ENCODE data around the gene BCO2. TPM values are rescaled to one million over a fixed set of nuclear protein-coding genes. Genes with fewer than 3 reads are reported as not detected.
A peak's percentile ranks its signal among the peaks of the same experiment; 100 is the strongest.

Gene BCO2
- total RNA-seq (0.81 TPM), polyA plus RNA-seq (not detected)

DNA sequence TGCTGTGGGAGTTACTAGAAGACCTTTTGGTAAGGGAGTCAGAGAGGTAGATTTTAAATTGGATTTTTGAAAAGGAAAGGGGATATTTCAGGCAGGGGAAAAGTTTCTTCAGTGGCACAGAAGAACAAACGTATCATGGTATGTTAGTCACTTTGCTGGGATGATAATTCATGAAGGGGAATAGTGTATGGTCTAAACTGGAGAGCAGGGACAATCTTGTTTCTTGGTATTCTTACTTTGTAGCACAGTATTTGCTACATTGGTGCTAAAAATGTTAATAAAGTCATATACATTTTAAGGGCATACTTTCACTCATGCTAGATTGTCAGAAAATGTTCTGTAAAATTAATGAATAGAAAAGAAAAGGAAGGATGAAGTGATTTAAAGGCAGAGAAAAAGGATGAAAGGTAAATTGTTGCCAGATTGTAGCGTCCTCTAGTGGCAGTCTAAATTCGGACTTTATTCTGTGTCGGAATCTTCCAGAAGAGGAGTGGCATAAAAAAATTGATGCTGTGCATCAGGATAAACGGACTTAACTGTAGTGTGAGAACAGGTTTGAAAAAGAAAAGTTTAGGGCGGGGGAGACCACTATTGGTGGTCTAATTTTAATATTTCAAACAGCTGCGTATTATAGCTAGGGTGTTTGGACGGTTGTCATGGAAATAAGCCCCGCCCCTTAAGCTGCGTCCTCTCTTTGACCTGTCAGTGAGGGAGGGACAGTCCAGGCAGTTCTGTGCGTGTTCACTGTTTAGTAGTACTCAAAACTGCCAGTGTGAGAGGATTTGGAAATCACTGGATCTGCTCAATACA is at the start of gene BCO2:
Gene BCO2, plus strand, starts transcription at position 724 of the 810 bp plus-strand sequence. CDS start 90 bp downstream, outside the sequence.
- H3K27ac Mint-ChIP-seq, result peak within 1 kb of the TSS in 1 of 3 donors; percentile 86
- ATAC-seq (ENCODE audit: low read depth in 2 of 2), result peak; percentile 45 to 46

DNA sequence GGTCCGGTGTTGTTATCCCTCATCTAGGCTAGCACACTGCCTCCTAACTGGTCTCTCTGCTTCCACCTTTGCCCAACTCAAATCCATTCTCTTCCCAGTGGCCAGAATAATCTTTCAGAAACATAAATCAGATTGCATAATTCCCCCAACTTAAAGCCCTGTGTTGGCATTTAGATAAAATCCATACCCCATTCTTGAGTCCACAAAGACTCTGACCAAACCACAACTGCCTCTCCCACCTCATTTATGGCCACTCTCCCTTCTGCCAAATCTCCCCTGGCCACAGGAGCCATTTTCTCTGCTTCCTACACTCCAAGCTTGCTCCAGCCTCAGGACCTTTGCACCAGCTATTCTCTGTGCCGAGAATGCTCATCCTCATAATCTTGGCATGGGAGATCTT is 48.3 kb upstream of the BCO2 start:
- Histone ChIP-seq H3K9me3 (ENCODE audit: control insufficient read depth in 2 of 2, low read length in 2 of 2) (no peaks in the 10 kb centered on the region), H3K27ac (ENCODE audit: insufficient read depth, low read length, poor library complexity, severe bottlenecking) (no peak overlapping the region), H3K36me3 (ENCODE audit: control insufficient read depth, insufficient read depth, low read length) (no peaks in the 10 kb centered on the region), H3K4me1 (ENCODE audit: control insufficient read depth, insufficient read depth, low read length, poor library complexity, severe bottlenecking) (no peaks in the 10 kb centered on the region), H3K27me3 (ENCODE audit: control insufficient read depth, insufficient read depth, low read length) (no peaks in the 10 kb centered on the region), H3K4me3 (ENCODE audit: low read depth, low read length) (no peak overlapping the region)
- DNase-seq (no peak), ATAC-seq (ENCODE audit: low read depth in 2 of 2) (no peak)
- Mint-ChIP-seq H3K4me1 (peaks cover 0 to 7% (median 0%) of the 10 kb centered on the region in 4 donors), H3K9me3 (peaks cover 0 to 2% (median 0%) of the 10 kb centered on the region in 7 donors), H3K27ac (no peak overlapping the region), H3K4me3 (no peak overlapping the region), H3K27me3 (no peaks in the 10 kb centered on the region), H3K36me3 (peaks cover 14% of the 10 kb centered on the region)

More for the DNA sequence above, at the start of gene BCO2:
- Histone ChIP-seq H3K36me3 (ENCODE audit: control insufficient read depth, insufficient read depth, low read length) (no peaks in the 10 kb centered on the region), H3K4me1 (ENCODE audit: control insufficient read depth, insufficient read depth, low read length, poor library complexity, severe bottlenecking) (peaks cover 5% of the 10 kb centered on the region), H3K9me3 (ENCODE audit: control insufficient read depth in 2 of 2, low read length in 2 of 2) (no peaks in the 10 kb centered on the region), H3K27me3 (ENCODE audit: control insufficient read depth, insufficient read depth, low read length) (peaks cover 23% of the 10 kb centered on the region), H3K4me3 (ENCODE audit: low read depth, low read length) (peak within 1 kb of the TSS; percentile 28), H3K27ac (ENCODE audit: insufficient read depth, low read length, poor library complexity, severe bottlenecking) (no peak within 1 kb of the TSS)
- peaks cover 7 to 12% (median 10%) of the 10 kb centered on the region in 4 donors for H3K4me1 Mint-ChIP-seq
- peak within 1 kb of the TSS; percentile 12 to 53 (median 28) for H3K4me3 Mint-ChIP-seq
- peak; percentile 2 to 41 (median 9) for DNase-seq
- peaks cover 35% of the 10 kb centered on the region for H3K27me3 Mint-ChIP-seq
- peaks cover 0 to 2% (median 0%) of the 10 kb centered on the region in 7 donors for H3K9me3 Mint-ChIP-seq
- H3K36me3 Mint-ChIP-seq, result no peaks in the 10 kb centered on the region

DNA sequence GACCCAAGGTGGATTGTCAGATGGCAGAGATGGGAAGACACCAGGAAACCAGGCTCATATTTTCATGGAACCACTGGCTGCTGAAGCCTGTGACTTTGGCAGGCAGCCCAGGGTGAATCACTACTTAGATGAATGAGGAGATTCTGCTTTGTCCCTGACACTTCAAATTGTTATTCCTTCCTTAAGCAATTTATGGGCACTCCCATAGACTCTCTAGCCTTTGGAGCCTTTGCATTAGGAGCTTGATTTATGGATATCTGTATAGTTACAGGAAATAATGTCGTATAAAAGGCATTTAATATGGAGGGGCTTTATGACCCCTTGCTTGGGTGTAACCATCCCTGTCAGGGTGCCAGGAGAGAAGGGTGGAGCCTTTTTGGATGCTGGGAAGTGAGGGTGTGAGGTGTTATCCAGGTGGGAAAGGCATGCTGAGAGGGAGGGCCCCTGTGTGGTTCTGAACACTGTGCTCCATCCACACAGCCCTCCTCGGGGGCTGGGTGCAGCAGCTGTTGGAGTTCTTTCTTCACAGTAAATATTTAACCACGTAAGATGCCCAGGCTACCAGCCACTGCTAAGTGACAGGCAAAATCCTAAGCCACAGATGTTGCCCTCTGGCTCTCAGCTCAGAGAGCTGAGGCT is 46.7 kb upstream of the BCO2 start:
- H3K27me3 Mint-ChIP-seq, result no peaks in the 10 kb centered on the region
- Histone ChIP-seq H3K4me3 (ENCODE audit: low read depth, low read length) (no peak overlapping the region), H3K27ac (ENCODE audit: insufficient read depth, low read length, poor library complexity, severe bottlenecking) (no peak overlapping the region), H3K9me3 (ENCODE audit: control insufficient read depth in 2 of 2, low read length in 2 of 2) (no peaks in the 10 kb centered on the region), H3K36me3 (ENCODE audit: control insufficient read depth, insufficient read depth, low read length) (no peaks in the 10 kb centered on the region), H3K27me3 (ENCODE audit: control insufficient read depth, insufficient read depth, low read length) (no peaks in the 10 kb centered on the region), H3K4me1 (ENCODE audit: control insufficient read depth, insufficient read depth, low read length, poor library complexity, severe bottlenecking) (no peaks in the 10 kb centered on the region)
- H3K9me3 Mint-ChIP-seq, result peaks cover 0 to 2% (median 0%) of the 10 kb centered on the region in 7 donors
- no peak overlapping the region for H3K4me3 Mint-ChIP-seq
- peaks cover 14% of the 10 kb centered on the region for H3K36me3 Mint-ChIP-seq
- DNase-seq, result no peak
- H3K27ac Mint-ChIP-seq, result no peak overlapping the region
- no peak for ATAC-seq (ENCODE audit: low read depth in 2 of 2)
- peaks cover 0 to 7% (median 0%) of the 10 kb centered on the region in 4 donors for H3K4me1 Mint-ChIP-seq

DNA sequence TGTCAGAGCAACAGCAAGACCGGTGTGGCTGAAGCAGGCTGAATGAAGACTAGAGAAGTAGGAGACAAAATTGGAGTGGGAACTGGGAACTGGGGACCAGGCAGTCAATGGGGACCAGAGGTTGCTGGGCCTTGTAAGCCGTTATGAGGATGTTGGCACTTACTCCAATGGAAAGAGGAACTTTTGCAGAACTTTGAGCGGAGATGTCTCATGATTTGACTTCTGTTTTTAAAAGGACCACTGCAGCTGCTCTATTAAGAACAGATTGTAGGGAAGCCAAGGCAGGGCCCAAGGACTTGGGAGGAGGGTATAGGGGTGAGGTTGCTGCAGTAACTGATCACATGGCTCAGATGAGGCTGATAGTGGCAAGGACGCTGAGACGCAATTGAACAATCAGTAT is 45.7 kb upstream of the BCO2 start:
- peaks cover 0 to 7% (median 0%) of the 10 kb centered on the region in 4 donors for H3K4me1 Mint-ChIP-seq

GRCh38 chr11:112132737-112133136 is 42.6 kb upstream of the BCO2 start:
- Mint-ChIP-seq H3K27me3 (peaks cover 4% of the 10 kb centered on the region), H3K27ac (no peak overlapping the region), H3K9me3 (peaks cover 0 to 3% (median 0%) of the 10 kb centered on the region in 7 donors), H3K36me3 (peaks cover 15% of the 10 kb centered on the region), H3K4me3 (no peak overlapping the region), H3K4me1 (peaks cover 0 to 7% (median 0%) of the 10 kb centered on the region in 4 donors)
- no peak for ATAC-seq (ENCODE audit: low read depth in 2 of 2)
- H3K4me3 ChIP-seq (ENCODE audit: low read depth, low read length), result no peak overlapping the region
- no peaks in the 10 kb centered on the region for H3K9me3 ChIP-seq (ENCODE audit: control insufficient read depth in 2 of 2, low read length in 2 of 2)
- no peak for DNase-seq
- H3K27ac ChIP-seq (ENCODE audit: insufficient read depth, low read length, poor library complexity, severe bottlenecking), result no peak overlapping the region
- no peaks in the 10 kb centered on the region for H3K4me1 ChIP-seq (ENCODE audit: control insufficient read depth, insufficient read depth, low read length, poor library complexity, severe bottlenecking)
- no peaks in the 10 kb centered on the region for H3K27me3 ChIP-seq (ENCODE audit: control insufficient read depth, insufficient read depth, low read length)
- no peaks in the 10 kb centered on the region for H3K36me3 ChIP-seq (ENCODE audit: control insufficient read depth, insufficient read depth, low read length)

More for the DNA sequence above, 45.7 kb upstream of the BCO2 start:
- Histone ChIP-seq H3K36me3 (ENCODE audit: control insufficient read depth, insufficient read depth, low read length) (no peaks in the 10 kb centered on the region), H3K27me3 (ENCODE audit: control insufficient read depth, insufficient read depth, low read length) (no peaks in the 10 kb centered on the region), H3K4me1 (ENCODE audit: control insufficient read depth, insufficient read depth, low read length, poor library complexity, severe bottlenecking) (no peaks in the 10 kb centered on the region), H3K9me3 (ENCODE audit: control insufficient read depth in 2 of 2, low read length in 2 of 2) (no peaks in the 10 kb centered on the region), H3K27ac (ENCODE audit: insufficient read depth, low read length, poor library complexity, severe bottlenecking) (no peak overlapping the region), H3K4me3 (ENCODE audit: low read depth, low read length) (no peak overlapping the region)
- peaks cover 20% of the 10 kb centered on the region for H3K36me3 Mint-ChIP-seq
- no peak for ATAC-seq (ENCODE audit: low read depth in 2 of 2)
- H3K9me3 Mint-ChIP-seq, result peaks cover 0 to 2% (median 0%) of the 10 kb centered on the region in 7 donors
- H3K27me3 Mint-ChIP-seq, result no peaks in the 10 kb centered on the region
- no peak overlapping the region for H3K27ac Mint-ChIP-seq
- no peak for DNase-seq
- H3K4me3 Mint-ChIP-seq, result no peak overlapping the region

DNA sequence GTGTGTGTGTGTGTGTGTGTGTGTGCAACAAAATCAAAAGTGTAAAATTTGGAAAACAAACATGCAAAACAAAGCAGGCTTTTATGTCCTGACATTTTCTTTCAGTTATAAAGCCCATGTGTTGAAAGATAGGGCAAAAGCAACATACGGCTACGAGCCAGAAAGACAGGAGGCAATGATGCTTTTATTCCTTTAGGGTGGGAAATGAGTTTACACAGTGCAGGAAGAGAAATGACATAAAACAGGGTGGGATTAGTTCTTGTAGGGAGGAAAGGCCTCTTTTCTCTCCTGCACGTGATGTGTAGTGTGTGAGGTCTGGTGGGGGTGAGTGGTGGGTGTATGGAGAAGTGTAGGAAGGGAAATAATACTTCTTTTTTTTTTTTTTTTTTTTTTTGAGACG is 40.8 kb upstream of the BCO2 start:
- Histone ChIP-seq H3K9me3 (ENCODE audit: control insufficient read depth in 2 of 2, low read length in 2 of 2) (no peaks in the 10 kb centered on the region), H3K36me3 (ENCODE audit: control insufficient read depth, insufficient read depth, low read length) (no peaks in the 10 kb centered on the region), H3K4me1 (ENCODE audit: control insufficient read depth, insufficient read depth, low read length, poor library complexity, severe bottlenecking) (no peaks in the 10 kb centered on the region), H3K4me3 (ENCODE audit: low read depth, low read length) (no peak overlapping the region), H3K27ac (ENCODE audit: insufficient read depth, low read length, poor library complexity, severe bottlenecking) (no peak overlapping the region), H3K27me3 (ENCODE audit: control insufficient read depth, insufficient read depth, low read length) (no peaks in the 10 kb centered on the region)
- Mint-ChIP-seq H3K36me3 (peaks cover 15% of the 10 kb centered on the region), H3K9me3 (peaks cover 0 to 1% (median 0%) of the 10 kb centered on the region in 7 donors), H3K27me3 (peaks cover 4% of the 10 kb centered on the region), H3K4me3 (no peak overlapping the region), H3K4me1 (no peaks in the 10 kb centered on the region), H3K27ac (no peak overlapping the region)
- no peak for DNase-seq
- ATAC-seq (ENCODE audit: low read depth in 2 of 2), result no peak

DNA sequence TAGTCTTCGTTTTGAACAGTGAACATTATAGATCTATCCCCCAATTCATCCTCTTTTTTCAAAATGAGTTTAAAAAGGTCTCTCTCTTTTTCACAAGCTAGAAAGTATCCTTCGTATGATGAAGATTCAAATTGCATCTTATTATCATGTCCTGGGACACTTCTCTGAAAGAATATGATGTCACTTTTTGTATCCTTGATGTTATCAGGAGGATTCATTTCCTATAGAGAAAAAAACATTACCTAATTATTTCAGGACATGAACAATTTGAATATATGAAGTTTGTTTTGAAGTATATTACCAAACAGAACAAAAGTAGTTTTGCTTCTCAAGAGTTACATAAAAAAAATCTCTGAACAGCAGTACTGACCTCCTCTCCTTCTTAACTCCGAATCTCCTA is 31.7 kb upstream of the BCO2 start:
- Histone ChIP-seq H3K36me3 (ENCODE audit: control insufficient read depth, insufficient read depth, low read length) (no peaks in the 10 kb centered on the region), H3K4me3 (ENCODE audit: low read depth, low read length) (no peak overlapping the region), H3K27me3 (ENCODE audit: control insufficient read depth, insufficient read depth, low read length) (no peaks in the 10 kb centered on the region), H3K27ac (ENCODE audit: insufficient read depth, low read length, poor library complexity, severe bottlenecking) (no peak overlapping the region), H3K9me3 (ENCODE audit: control insufficient read depth in 2 of 2, low read length in 2 of 2) (peaks cover 3 to 8% of the 10 kb centered on the region in 2 experiments), H3K4me1 (ENCODE audit: control insufficient read depth, insufficient read depth, low read length, poor library complexity, severe bottlenecking) (no peaks in the 10 kb centered on the region)
- no peak overlapping the region for H3K27ac Mint-ChIP-seq
- ATAC-seq (ENCODE audit: low read depth in 2 of 2), result no peak
- no peaks in the 10 kb centered on the region for H3K4me1 Mint-ChIP-seq
- no peak overlapping the region for H3K4me3 Mint-ChIP-seq
- H3K36me3 Mint-ChIP-seq, result peaks cover 8% of the 10 kb centered on the region
- peaks cover 6% of the 10 kb centered on the region for H3K27me3 Mint-ChIP-seq
- H3K9me3 Mint-ChIP-seq, result peaks cover 0 to 11% (median 0%) of the 10 kb centered on the region in 7 donors
- no peak for DNase-seq
